CD4-positive, alpha-beta T cell treated with Interleukin-10 for 1 hour (primary cell): ENCODE results near the gene DNAJB6.
A peak's percentile ranks its signal among the peaks of the same experiment; 100 is the strongest.

Source experiments
- DNase-seq: peaks from one replicate; pipeline ENCODE4 v3.0.0-alpha.2; 2020

DNAJB6 gene

GRCh38 chr7:157371296-157371695, 34.5 kb downstream of the DNAJB6 start:
- no peak for DNase-seq

GRCh38 chr7:157372300-157373232, 35.8 kb downstream of the DNAJB6 start:
- no peak for DNase-seq

- no peak for DNase-seq
Measured at GRCh38 chr7:157373493-157373892, 36.7 kb downstream of the DNAJB6 start.

DNA sequence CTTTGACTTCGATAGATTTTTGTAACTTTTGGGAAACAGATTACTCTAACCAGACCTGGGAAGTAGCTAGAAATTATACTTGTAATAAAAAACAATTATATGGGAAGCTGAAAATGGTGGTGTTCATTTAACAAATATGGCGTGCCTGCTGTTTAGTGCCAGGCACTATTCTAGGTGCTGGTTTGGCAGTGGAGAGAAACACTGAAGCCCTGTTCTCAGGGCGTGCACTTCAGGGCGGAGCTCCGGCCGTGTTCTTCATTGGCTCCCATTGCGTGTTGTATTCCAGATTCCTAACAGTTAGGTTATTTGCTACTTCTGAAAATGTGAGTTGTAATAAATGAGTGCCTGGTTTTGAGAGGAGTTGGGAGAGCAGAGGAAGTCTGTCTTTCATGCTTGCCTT, 38.6 kb downstream of the DNAJB6 start:
- DNase-seq: no peak

GRCh38 chr7:157377436-157378124, 40.8 kb downstream of the DNAJB6 start:
- DNase-seq: no peak

DNA sequence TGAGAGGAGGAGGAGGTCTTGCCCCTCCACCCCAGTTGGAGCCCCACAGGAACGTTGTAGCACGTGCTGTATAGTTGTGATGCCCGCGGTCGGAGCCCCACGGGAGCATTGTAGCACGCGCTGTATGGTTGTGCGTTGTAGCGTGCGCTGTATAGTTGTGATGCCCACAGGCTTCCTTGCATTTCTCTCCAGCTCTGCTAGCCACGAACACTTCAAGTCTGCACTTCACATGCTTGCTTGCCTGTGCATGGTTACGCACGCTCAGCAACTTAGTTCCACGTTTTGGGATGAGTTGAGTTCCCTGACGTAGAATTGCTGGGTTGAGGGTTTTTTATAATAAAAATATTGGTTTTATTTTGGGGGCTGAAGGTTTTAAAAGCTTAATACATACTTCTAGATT, 41.6 kb downstream of the DNAJB6 start:
- no peak for DNase-seq

DNA sequence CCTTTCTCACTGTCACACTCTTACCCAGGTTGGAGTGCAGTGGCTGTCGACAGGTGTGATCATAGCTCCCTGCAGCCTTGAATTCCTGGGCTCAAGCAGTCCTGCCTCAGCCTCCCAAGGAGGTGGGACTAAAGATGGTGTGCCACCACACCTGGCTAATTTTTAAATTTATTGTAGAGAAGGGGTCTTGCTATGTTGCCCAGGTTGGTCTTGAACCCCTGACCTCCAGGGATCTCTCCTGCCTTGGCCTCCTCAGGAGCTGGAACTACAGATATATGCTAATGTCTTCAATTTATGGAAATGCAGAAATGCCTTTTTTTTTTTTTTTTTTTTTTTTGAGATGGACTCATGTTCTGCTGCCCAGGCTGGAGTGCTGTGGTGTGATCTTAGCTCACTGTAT, 42.7 kb downstream of the DNAJB6 start:
- DNase-seq: no peak

DNA sequence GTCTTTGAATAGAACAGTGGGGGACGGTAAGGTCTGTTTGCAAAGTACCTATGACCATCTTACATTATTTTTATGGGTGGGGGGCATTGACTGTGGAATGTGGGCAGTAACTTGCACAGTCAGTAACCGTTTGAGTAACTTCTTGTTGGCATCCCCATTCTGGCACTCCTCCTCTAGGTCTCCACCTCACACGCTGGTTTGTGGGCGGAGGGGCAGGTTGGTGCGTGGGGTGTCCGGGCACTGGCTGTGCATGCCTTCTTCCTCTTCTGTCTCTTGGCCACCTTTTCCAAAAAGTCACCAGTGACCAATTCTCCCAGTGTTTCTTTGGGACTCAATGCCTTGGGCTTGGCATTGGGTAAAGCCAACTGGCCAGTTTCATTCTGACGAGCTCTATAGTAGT, 43.6 kb downstream of the DNAJB6 start:
- no peak for DNase-seq

DNA sequence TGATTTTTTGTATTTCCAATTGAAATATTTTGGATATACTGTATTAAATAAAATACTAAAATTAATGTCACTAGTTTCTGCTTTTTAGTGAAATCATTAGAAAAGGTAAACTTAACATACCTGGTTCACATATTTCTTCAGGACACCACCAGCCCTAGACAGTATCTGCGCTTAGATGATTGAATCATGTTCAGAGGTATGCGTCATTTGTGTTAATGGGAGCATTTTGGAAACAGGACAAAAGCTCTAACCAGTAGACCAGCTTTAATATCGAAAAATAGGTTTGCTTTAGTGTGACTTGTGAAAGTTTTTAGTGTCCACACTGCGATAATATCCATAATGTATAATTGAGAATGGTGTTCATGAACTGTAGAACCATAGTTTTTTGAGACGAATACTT, 47.1 kb downstream of the DNAJB6 start:
- DNase-seq: no peak

- DNase-seq: no peak
Measured at GRCh38 chr7:157384301-157384700, 47.5 kb downstream of the DNAJB6 start.

DNA sequence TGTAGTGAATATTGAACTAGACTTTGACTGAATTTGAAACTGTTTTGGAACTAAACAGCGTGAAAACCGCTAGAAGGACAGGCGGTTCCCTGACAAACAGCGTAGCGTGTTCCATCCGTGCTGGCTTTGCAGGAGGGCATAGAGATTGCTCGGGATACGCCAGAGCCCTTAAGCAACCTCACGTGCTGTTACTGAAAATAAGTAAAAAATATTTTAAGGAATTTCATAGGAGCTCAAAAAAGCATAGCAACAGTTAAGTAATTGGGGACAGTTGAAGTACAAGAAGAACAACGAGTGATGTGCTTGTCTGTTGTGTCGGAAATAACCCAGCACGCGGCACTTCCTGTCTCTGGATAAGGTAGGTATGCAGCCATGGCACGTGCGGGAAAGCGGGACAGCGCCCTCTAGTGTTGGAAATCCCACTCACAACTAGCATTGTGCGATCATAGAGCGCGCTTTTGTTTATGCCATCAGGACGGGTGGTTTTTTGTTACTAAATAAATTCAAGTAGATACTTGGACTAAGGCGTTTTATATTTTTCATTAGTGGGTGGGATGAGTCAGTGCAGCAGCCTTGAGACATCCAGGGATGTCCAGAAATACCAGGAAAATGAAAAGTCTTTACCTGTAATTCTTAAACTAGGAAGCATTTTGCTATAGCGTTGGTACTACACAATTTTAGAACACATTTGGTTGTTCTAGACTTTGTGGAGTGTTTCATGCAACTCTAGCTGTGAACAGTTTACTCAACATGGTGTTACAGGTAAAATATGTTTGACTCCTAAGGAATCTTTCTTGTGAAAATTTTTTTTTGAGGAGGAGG, 50.4 kb downstream of the DNAJB6 start:
- peak; percentile 90 for DNase-seq

- DNase-seq: no peak
Measured at GRCh38 chr7:157388301-157388700, 51.5 kb downstream of the DNAJB6 start.

- peak; percentile 47 for DNase-seq
Measured at GRCh38 chr7:157389951-157390730, 53.3 kb downstream of the DNAJB6 start.

GRCh38 chr7:157391036-157391710, 54.4 kb downstream of the DNAJB6 start:
- no peak for DNase-seq

- DNase-seq: no peak
Measured at GRCh38 chr7:157392256-157393037, 55.6 kb downstream of the DNAJB6 start.

- no peak for DNase-seq
Measured at GRCh38 chr7:157394246-157395191, 57.7 kb downstream of the DNAJB6 start.

DNA sequence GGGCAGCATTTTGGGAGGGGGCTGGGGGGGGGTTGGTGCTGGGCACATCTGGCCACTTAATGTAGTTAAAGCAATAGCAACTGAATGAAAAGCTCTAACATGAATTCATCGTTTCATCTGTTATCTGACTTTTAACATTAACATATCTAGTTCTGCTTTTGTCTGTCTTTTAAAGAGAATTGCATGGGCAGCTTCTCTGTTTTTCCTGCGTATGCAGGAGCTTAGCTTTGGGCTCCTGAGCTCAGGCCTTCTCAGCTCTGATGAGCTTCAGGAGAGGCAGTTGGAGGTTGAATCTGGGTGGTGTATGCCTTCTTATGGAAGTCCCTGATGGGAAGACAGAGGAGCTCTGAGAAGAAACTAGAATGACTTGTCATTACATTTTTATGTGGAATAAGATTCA, 58.4 kb downstream of the DNAJB6 start:
- no peak for DNase-seq

DNA sequence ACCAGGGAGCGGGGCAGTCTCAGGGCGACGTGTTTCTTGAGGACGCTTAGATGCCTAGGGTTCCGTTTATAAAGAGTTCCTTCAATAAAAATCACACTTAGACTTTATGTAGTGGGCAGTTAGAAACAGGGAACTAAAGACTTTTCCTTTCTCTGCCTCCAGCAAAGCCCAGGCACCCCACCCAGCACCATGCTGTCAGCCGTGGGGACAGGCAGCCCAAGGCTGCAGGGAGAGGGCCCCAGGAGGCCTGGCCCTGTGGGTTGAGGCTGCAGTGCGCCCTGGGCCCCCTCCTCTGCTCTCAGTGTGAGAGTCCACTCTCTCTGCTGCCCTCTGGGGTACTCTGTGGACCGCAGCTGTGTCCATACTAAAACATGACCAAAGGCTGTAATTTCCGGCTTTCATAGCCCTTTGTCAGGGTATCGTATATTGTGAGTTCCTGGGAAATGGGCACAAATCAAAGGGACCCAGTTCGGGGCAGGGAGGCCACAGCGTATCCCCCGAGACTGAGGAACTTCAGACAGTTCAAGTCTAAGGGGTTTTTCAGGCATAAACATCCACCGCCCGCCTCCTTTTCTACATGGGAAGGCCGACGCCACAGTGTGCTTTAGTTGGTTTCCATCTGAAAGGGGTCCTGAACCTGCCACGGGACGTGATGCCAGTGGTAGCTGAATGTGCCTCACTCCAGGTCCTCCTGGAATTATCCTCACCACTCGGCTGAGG, 59.7 kb downstream of the DNAJB6 start:
- DNase-seq: no peak

- DNase-seq: no peak
Measured at GRCh38 chr7:157397036-157397720, 60.4 kb downstream of the DNAJB6 start.
